Left cardiac atrium (tissue), 4 donors: ENCODE data around the gene RIMS1. TPM values are rescaled to one million over a fixed set of nuclear protein-coding genes. Genes with fewer than 3 reads are reported as not detected.

Experiments
- ATAC-seq, 2 donors: fragments of 200-7000 bp; cut with Tn5 transposase; one replicate each; pipeline ENCODE4 v1.9.1; 2020; ENCODE audit warnings: mild to moderate bottlenecking in 2 of 2, moderate library complexity in 2 of 2
- DNase-seq: peaks from one replicate; pipeline ENCODE4 v3.0.0-alpha.2; 2020
- intact Hi-C, 2 donors: fragments of 100-400 bp; cut with DNase I; formaldehyde crosslinking; loops; one replicate each; pipeline versions ENCODE4 v1.14.1 to v1.15.1; 2022 to 2023
- total RNA-seq, 2 donors: library from RNA; stranded (reverse); fragmentation: NEBNext Ultra II Directional; extraction: Animal tissue kit (Norgen Biotek cat#: 25700); gene quantifications; one replicate each; pipeline ENCODE4 v1.2.1, GENCODE V29; 2021
- donor health status: DM: no; HTN: yes; CAD: no.
- donor health status: DM: no; HTN: yes; CAD: no; lungs with severe emphysema.
- donor health status: DM: yes; HTN: yes; CAD: no.
- donor health status: Dilated cardiomyopathy.

Gene RIMS1
- total RNA-seq, 2 donors from 2014 or later = 0.80 to 1.1 TPM

GRCh38 chr6:72206606-72207005, 320.3 kb downstream of the RIMS1 start:
- intact Hi-C loops = no loop called here
- ATAC-seq = no peak
- DNase-seq = no peak

GRCh38 chr6:72212686-72213085, 326.3 kb downstream of the RIMS1 start:
- no peak for DNase-seq
- no peak for ATAC-seq
- intact Hi-C loops = no loop called here

- no peak for ATAC-seq
- intact Hi-C loops = no loop called here
- DNase-seq = no peak
Measured at GRCh38 chr6:72213654-72214053, 327.3 kb downstream of the RIMS1 start.

- DNase-seq = no peak
- no peak for ATAC-seq
- intact Hi-C loops = no loop called here
Measured at GRCh38 chr6:72216222-72217068, 330.1 kb downstream of the RIMS1 start.

GRCh38 chr6:72217626-72218025, 331.3 kb downstream of the RIMS1 start:
- DNase-seq (no peak), ATAC-seq (no peak)
- intact Hi-C loops = no loop called here

- intact Hi-C loops = no loop called here
- DNase-seq (no peak), ATAC-seq (no peak)
Measured at GRCh38 chr6:72218125-72218524, 331.8 kb downstream of the RIMS1 start.

- DNase-seq (no peak), ATAC-seq (no peak)
- intact Hi-C loops = no loop called here
Measured at GRCh38 chr6:72219536-72219935, 333.2 kb downstream of the RIMS1 start.

- no peak for DNase-seq
- ATAC-seq = no peak
- intact Hi-C loops = no loop called here
Measured at GRCh38 chr6:72238021-72238420, 351.7 kb downstream of the RIMS1 start.

- DNase-seq = no peak
- ATAC-seq = no peak
- intact Hi-C loops = no loop called here
Measured at GRCh38 chr6:72238900-72239299, 352.6 kb downstream of the RIMS1 start.

GRCh38 chr6:72245565-72245964, 359.2 kb downstream of the RIMS1 start:
- DNase-seq (no peak), ATAC-seq (no peak)
- intact Hi-C loops = no loop called here

GRCh38 chr6:72246926-72247325, 360.6 kb downstream of the RIMS1 start:
- ATAC-seq (no peak), DNase-seq (no peak)
- intact Hi-C loops = no loop called here

GRCh38 chr6:72248621-72249020, 362.3 kb downstream of the RIMS1 start:
- intact Hi-C loops = no loop called here
- ATAC-seq (no peak), DNase-seq (no peak)

- ATAC-seq (no peak), DNase-seq (no peak)
- intact Hi-C loops = no loop called here
Measured at GRCh38 chr6:72250664-72251063, 364.3 kb downstream of the RIMS1 start.

- ATAC-seq = no peak
- DNase-seq = no peak
- intact Hi-C loops = no loop called here
Measured at GRCh38 chr6:72260489-72260888, 374.1 kb downstream of the RIMS1 start.

- intact Hi-C loops = no loop called here
- ATAC-seq (no peak), DNase-seq (no peak)
Measured at GRCh38 chr6:72261554-72261953, 375.2 kb downstream of the RIMS1 start.

- DNase-seq = no peak
- ATAC-seq = no peak
- intact Hi-C loops = no loop called here
Measured at GRCh38 chr6:72262254-72262653, 375.9 kb downstream of the RIMS1 start.

- intact Hi-C loops = no loop called here
- no peak for ATAC-seq
- no peak for DNase-seq
Measured at GRCh38 chr6:72267470-72267869, 381.1 kb downstream of the RIMS1 start.

GRCh38 chr6:72271531-72271930, 385.2 kb downstream of the RIMS1 start:
- DNase-seq (no peak), ATAC-seq (no peak)
- intact Hi-C loops = no loop called here

- DNase-seq (no peak), ATAC-seq (no peak)
- intact Hi-C loops = no loop called here
Measured at GRCh38 chr6:72272958-72273357, 386.6 kb downstream of the RIMS1 start.

GRCh38 chr6:72275888-72276287, 389.5 kb downstream of the RIMS1 start:
- no peak for DNase-seq
- ATAC-seq = no peak
- intact Hi-C loops = no loop called here

- intact Hi-C loops = no loop called here
- no peak for ATAC-seq
- no peak for DNase-seq
Measured at GRCh38 chr6:72282201-72282600, 395.9 kb downstream of the RIMS1 start.
